Fibroblast of lung (primary cell): ENCODE data around the gene CEP41. TPM values are rescaled to one million over a fixed set of nuclear protein-coding genes. Genes with fewer than 3 reads are reported as not detected.

Experiments
- DNase-seq, 2 donors: peaks; one replicate each; pipeline versions ENCODE4 v3.0.0 to v3.0.0-alpha.2; 2010; ENCODE audit warnings: low read depth in 2 of 2
- H2AFZ ChIP-seq: 2 replicates; pipeline ENCODE4 v1.5.1; 2012; ENCODE audit warnings: low read length, control low read depth, inconsistent platforms
- H3K27ac ChIP-seq: 2 replicates; pipeline ENCODE4 v1.5.1; 2011; ENCODE audit warnings: low read length, control low read depth; ENCODE audit not compliant: insufficient read depth
- H3K27me3 ChIP-seq: 2 replicates; pipeline ENCODE4 v1.5.1; 2011; ENCODE audit warnings: mild to moderate bottlenecking, low read length; ENCODE audit not compliant: control insufficient read depth, insufficient read depth
- H3K36me3 ChIP-seq: 2 replicates; pipeline ENCODE4 v1.5.1; 2011; ENCODE audit warnings: low read length; ENCODE audit not compliant: control insufficient read depth, insufficient read depth
- H3K4me1 ChIP-seq: 2 replicates; pipeline ENCODE4 v1.5.1; 2011; ENCODE audit warnings: low read length; ENCODE audit not compliant: control insufficient read depth, insufficient read depth; ENCODE audit errors: extremely low read depth
- H3K4me2 ChIP-seq: 2 replicates; pipeline ENCODE4 v1.5.1; 2011; ENCODE audit warnings: low read length, control low read depth; ENCODE audit not compliant: insufficient read depth; ENCODE audit errors: extremely low read depth
- H3K4me3 ChIP-seq, 4 experiments: fragments of 200-600 bp in 1 of 4; sonication (generic) in 1 of 4; replicated peaks in 1 of 4; 2 replicates each; pipeline ENCODE4 v1.5.1; 2011 to 2016; ENCODE audit warnings: low read length in 4 of 4, low read depth in 3 of 4, mild to moderate bottlenecking in 3 of 4, control low read depth in 2 of 4, inconsistent platforms in 1 of 4, mixed read lengths in 1 of 4; ENCODE audit not compliant: insufficient read depth in 1 of 4; ENCODE audit errors: control extremely low read depth in 1 of 4
- H3K79me2 ChIP-seq: 2 replicates; pipeline ENCODE4 v1.5.1; 2012; ENCODE audit warnings: mild to moderate bottlenecking, low read length, inconsistent platforms; ENCODE audit not compliant: control insufficient read depth, insufficient read depth
- H3K9ac ChIP-seq: 2 replicates; pipeline ENCODE4 v1.5.1; 2011; ENCODE audit warnings: mild to moderate bottlenecking, low read length, control low read depth; ENCODE audit not compliant: insufficient read depth
- H3K9me3 ChIP-seq: 2 replicates; pipeline ENCODE4 v1.5.1; 2012; ENCODE audit warnings: low read depth, low read length; ENCODE audit not compliant: control insufficient read depth, insufficient read depth
- H4K20me1 ChIP-seq: 2 replicates; pipeline ENCODE4 v1.5.1; 2011; ENCODE audit warnings: low read length; ENCODE audit not compliant: control insufficient read depth, insufficient read depth; ENCODE audit errors: extremely low read depth
- EZH2 ChIP-seq: IDR thresholded peaks from 2 replicates; pipeline ENCODE4 v1.5.1; 2012; ENCODE audit warnings: low read length, control low read depth, mild to moderate bottlenecking; ENCODE audit errors: missing control alignments
- polyA plus RNA-seq, 2 donors: library from polyadenylated mRNA; depleted of rRNA in 1 of 2; stranded (reverse) in 1 of 2; unstranded in 1 of 2; fragments of >200 nt; gene quantifications; 2 replicates each; pipeline ENCODE4 v1.2.1, GENCODE V29; 2011 to 2012; ENCODE audit warnings: missing spikeins in 1 of 2
- total RNA-seq: library from RNA; depleted of rRNA; stranded (reverse); fragments of >200 nt; gene quantifications from 2 replicates; pipeline ENCODE4 v1.2.1, GENCODE V29; 2014
- TF ChIP-seq, protein P1 (sequence below), 2 donors: IDR thresholded peaks in 1 of 2; conservative IDR thresholded peaks in 1 of 2; 1 replicate in 1 of 2; 2 replicates in 1 of 2; pipeline ENCODE4 v1.5.1; 2011 to 2012; ENCODE audit warnings: low read length in 2 of 2, control low read depth in 1 of 2, inconsistent platforms in 1 of 2, low read depth in 1 of 2, mild to moderate bottlenecking in 1 of 2

CEP41 gene
- total and polyA plus RNA-seq, 2 donors (not counting 1 experiment from before 2014, with no cell fraction given) = 8.3 to 24.5 TPM

DNA sequence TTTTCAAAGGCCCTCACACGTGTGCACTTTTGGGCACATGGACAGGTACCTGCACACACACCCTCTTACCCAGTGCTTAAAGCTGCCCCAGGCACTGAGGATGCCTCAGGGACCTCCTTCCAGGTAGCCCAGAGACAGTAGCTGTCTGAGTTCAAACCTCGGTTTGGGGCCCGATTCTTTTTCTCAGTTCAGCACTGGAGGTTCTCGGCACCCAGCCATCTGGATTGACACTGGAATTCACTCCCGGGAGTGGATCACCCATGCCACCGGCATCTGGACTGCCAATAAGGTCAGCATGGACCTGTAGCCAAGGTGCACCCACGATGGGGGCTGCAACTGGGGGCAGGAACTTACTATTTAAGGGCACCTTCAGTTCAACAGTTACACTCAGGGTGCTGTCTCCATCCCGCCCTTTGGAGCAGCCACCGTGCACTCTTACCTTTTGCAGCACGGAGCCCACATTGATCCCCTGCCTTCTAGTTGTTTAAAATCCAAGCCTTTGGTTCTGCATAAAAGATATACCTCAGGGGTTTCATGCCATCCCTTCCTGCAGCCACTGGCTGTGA lies 78.5 kb downstream of the CEP41 start:
- no peaks in the 10 kb centered on the region for H3K9me3 ChIP-seq
- TF ChIP-seq EZH2 = no peak
- TF ChIP-seq, protein P1, sequence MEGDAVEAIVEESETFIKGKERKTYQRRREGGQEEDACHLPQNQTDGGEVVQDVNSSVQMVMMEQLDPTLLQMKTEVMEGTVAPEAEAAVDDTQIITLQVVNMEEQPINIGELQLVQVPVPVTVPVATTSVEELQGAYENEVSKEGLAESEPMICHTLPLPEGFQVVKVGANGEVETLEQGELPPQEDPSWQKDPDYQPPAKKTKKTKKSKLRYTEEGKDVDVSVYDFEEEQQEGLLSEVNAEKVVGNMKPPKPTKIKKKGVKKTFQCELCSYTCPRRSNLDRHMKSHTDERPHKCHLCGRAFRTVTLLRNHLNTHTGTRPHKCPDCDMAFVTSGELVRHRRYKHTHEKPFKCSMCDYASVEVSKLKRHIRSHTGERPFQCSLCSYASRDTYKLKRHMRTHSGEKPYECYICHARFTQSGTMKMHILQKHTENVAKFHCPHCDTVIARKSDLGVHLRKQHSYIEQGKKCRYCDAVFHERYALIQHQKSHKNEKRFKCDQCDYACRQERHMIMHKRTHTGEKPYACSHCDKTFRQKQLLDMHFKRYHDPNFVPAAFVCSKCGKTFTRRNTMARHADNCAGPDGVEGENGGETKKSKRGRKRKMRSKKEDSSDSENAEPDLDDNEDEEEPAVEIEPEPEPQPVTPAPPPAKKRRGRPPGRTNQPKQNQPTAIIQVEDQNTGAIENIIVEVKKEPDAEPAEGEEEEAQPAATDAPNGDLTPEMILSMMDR (conservative IDR thresholded peaks at IDR 0.05 in 1 of 2, IDR thresholded peaks at IDR 0.05 in 1 of 2; ENCODE audit: low read depth in 1 of 2, low read length in 2 of 2) = no peak
- H4K20me1 ChIP-seq = no peaks in the 10 kb centered on the region
- H3K4me3 ChIP-seq = no peak overlapping the region
- H3K27me3 ChIP-seq = no peaks in the 10 kb centered on the region
- no peak overlapping the region for H3K9ac ChIP-seq
- peaks cover 20% of the 10 kb centered on the region for H3K4me1 ChIP-seq
- H3K27ac ChIP-seq = no peak overlapping the region
- DNase-seq = no peak
- H3K79me2 ChIP-seq = no peaks in the 10 kb centered on the region
- H2AFZ ChIP-seq = no peak overlapping the region
- no peaks in the 10 kb centered on the region for H3K36me3 ChIP-seq
- no peak overlapping the region for H3K4me2 ChIP-seq

DNA sequence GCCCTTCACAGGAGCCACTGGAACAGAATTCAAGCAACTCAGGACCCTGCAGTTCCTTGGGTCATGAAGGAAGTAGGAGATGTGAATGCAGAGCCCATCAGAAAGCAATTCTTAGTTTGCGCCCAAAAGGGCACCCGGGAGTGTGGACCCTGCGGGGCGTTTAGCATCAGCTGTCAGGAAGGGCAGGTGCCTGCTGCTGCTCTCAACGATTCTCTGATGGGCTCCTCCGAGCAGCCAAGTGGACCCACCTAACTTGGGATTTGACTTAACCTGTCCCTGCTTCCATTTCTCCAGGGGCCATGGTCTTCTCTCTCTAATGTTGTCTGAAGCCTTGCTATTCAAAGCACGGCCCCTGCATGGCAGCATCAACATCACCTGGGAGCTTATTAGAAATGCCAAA lies 79.1 kb downstream of the CEP41 start:
- Histone ChIP-seq H3K36me3 (no peaks in the 10 kb centered on the region), H3K27me3 (no peaks in the 10 kb centered on the region), H3K79me2 (no peaks in the 10 kb centered on the region), H2AFZ (no peak overlapping the region), H4K20me1 (no peaks in the 10 kb centered on the region), H3K4me1 (peaks cover 17% of the 10 kb centered on the region), H3K9me3 (no peaks in the 10 kb centered on the region), H3K9ac (no peak overlapping the region), H3K27ac (no peak overlapping the region), H3K4me2 (no peak overlapping the region), H3K4me3 (no peak overlapping the region)
- no peak for DNase-seq
- TF ChIP-seq, protein P1 (conservative IDR thresholded peaks at IDR 0.05 in 1 of 2, IDR thresholded peaks at IDR 0.05 in 1 of 2; ENCODE audit: low read depth in 1 of 2, low read length in 2 of 2) = no peak
- no peak for TF ChIP-seq EZH2

DNA sequence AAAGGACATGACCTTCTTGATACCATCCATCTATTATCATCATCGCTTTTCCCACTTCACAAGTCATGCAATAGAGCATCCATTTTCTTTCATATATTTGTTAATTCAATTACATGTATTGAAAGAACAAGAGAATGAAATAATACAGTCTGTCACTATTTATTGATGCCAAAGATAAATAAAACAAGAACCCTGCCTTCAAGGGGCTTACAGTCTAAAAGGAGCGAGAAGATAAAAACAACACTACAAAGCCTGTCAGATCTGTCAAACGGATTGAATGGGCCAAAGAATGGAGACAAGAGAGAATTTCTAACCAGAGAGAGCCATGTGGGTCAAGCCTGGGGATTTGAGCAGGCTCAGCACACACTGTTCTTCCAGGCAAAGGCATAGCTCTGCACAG lies 80.3 kb downstream of the CEP41 start:
- DNase-seq = no peak

More for the DNA sequence above, 80.3 kb downstream of the CEP41 start:
- Histone ChIP-seq H3K9ac (no peak overlapping the region), H3K27me3 (no peaks in the 10 kb centered on the region), H2AFZ (no peak overlapping the region), H3K36me3 (no peaks in the 10 kb centered on the region), H3K9me3 (no peaks in the 10 kb centered on the region), H3K79me2 (no peaks in the 10 kb centered on the region), H3K4me3 (no peak overlapping the region), H3K4me2 (no peak overlapping the region), H4K20me1 (no peaks in the 10 kb centered on the region), H3K27ac (no peak overlapping the region), H3K4me1 (peaks cover 17% of the 10 kb centered on the region)
- TF ChIP-seq, protein P1 (conservative IDR thresholded peaks at IDR 0.05 in 1 of 2, IDR thresholded peaks at IDR 0.05 in 1 of 2; ENCODE audit: low read depth in 1 of 2, low read length in 2 of 2) = no peak
- TF ChIP-seq EZH2 = no peak
